B cell (primary cell): ENCODE results near the gene TRABD2A. TPM values are rescaled to one million over a fixed set of nuclear protein-coding genes. Genes with fewer than 3 reads are reported as not detected.

ENCODE experiments used
- ATAC-seq: fragments of 200-7000 bp; cut with Tn5 transposase; one replicate; pipeline ENCODE4 v1.10.0; 2021; ENCODE audit warnings: low read depth, mild to moderate bottlenecking, moderate number of reproducible peaks, moderate library complexity
- CTCF ChIA-PET: fragments of 350-600 bp; sonication (Branson Sonifier 250); formaldehyde crosslinking; loops from one replicate; lab custom pipeline; 2021; ENCODE audit warnings: antibody characterized with exemption, inconsistent platforms; lab: Charles Lee
- POLR2A ChIA-PET: fragments of 350-600 bp; sonication (Branson Sonifier 250); formaldehyde crosslinking; loops from one replicate; lab custom pipeline; 2021; ENCODE audit warnings: antibody characterized with exemption; lab: Charles Lee
- DNase-seq: peaks from one replicate; pipeline ENCODE4 v3.0.0; 2013
- H2AFZ ChIP-seq: 2 replicates; pipeline ENCODE4 v1.6.1; 2012; ENCODE audit warnings: mild to moderate bottlenecking, low read depth, low read length; ENCODE audit not compliant: insufficient read depth, poor library complexity, severe bottlenecking
- H3K27ac ChIP-seq, 2 donors: 1 replicate in 1 of 2; 2 replicates in 1 of 2; pipeline ENCODE4 v1.5.1; 2012 to 2013; ENCODE audit warnings: low read length in 2 of 2, mild to moderate bottlenecking in 2 of 2, moderate library complexity in 1 of 2
- H3K27me3 ChIP-seq, 4 experiments: fragments of 200-600 bp in 1 of 4; sonication (generic) in 1 of 4; replicated peaks in 1 of 4; 1 replicate in 2 of 4; 2 replicates in 2 of 4; pipeline versions ENCODE4 v1.6.1 to v1.7.0; 2013 to 2016; ENCODE audit warnings: low read length in 3 of 4, mild to moderate bottlenecking in 2 of 4, mixed read lengths in 1 of 4, moderate library complexity in 1 of 4; ENCODE audit not compliant: insufficient read depth in 4 of 4, control insufficient read depth in 3 of 4; ENCODE audit errors: control extremely low read depth in 1 of 4
- H3K36me3 ChIP-seq, 2 experiments: replicated peaks in 1 of 2; 1 replicate in 1 of 2; 2 replicates in 1 of 2; pipeline versions ENCODE4 v1.6.1 to v1.7.1; 2013; ENCODE audit warnings: low read length in 1 of 2; ENCODE audit not compliant: insufficient read depth in 2 of 2, control insufficient read depth in 1 of 2; ENCODE audit errors: control extremely low read depth in 1 of 2, extremely low read depth in 1 of 2
- H3K4me1 ChIP-seq, 2 donors: fragments of 200-600 bp in 1 of 2; sonication (generic) in 1 of 2; 1 replicate in 1 of 2; 2 replicates in 1 of 2; pipeline versions ENCODE4 v1.5.1 to v1.6.1; 2013 to 2017; ENCODE audit warnings: low read length in 2 of 2; ENCODE audit not compliant: control insufficient read depth in 2 of 2, insufficient read depth in 2 of 2
- H3K4me2 ChIP-seq: replicated peaks from 2 replicates; pipeline ENCODE3; 2012; ENCODE audit warnings: mild to moderate bottlenecking, low read depth, low read length; ENCODE audit not compliant: poor library complexity, severe bottlenecking
- H3K4me3 ChIP-seq, 5 experiments: fragments of 200-600 bp in 1 of 5; sonication (generic) in 1 of 5; 1 replicate in 3 of 5; 2 replicates in 2 of 5; pipeline versions ENCODE4 v1.5.1 to v1.7.0; 2011 to 2016; ENCODE audit warnings: low read length in 4 of 5, mild to moderate bottlenecking in 4 of 5, low read depth in 2 of 5, control low read depth in 1 of 5, moderate library complexity in 1 of 5; ENCODE audit not compliant: insufficient read depth in 1 of 5; ENCODE audit errors: control extremely low read depth in 1 of 5, extremely low read depth in 1 of 5
- H3K79me2 ChIP-seq: fragments of 200-600 bp; sonication (generic); one replicate; pipeline ENCODE4 v1.6.0; 2016; ENCODE audit warnings: low read length; ENCODE audit not compliant: control insufficient read depth, insufficient read depth
- H3K9ac ChIP-seq: fragments of 200-600 bp; sonication (generic); 2 replicates; pipeline ENCODE4 v1.6.1; 2017; ENCODE audit warnings: mild to moderate bottlenecking, low read length, moderate library complexity
- H3K9me3 ChIP-seq, 3 donors: one replicate each; pipeline versions ENCODE4 v1.6.1 to v1.7.1; 2013; ENCODE audit warnings: low read length in 2 of 3; ENCODE audit not compliant: control insufficient read depth in 2 of 3, insufficient read depth in 1 of 3; ENCODE audit errors: control extremely low read depth in 1 of 3
- H4K20me1 ChIP-seq: 2 replicates; pipeline ENCODE4 v1.6.0; 2012; ENCODE audit warnings: mild to moderate bottlenecking, low read length; ENCODE audit not compliant: insufficient read depth, control insufficient read depth, poor library complexity, severe bottlenecking
- H3K27ac Mint-ChIP-seq: one replicate; pipeline ENCODE4 v1.8.0; 2021; ENCODE audit warnings: mixed read lengths
- H3K27me3 Mint-ChIP-seq: one replicate; pipeline ENCODE4 v1.8.0; 2021; ENCODE audit warnings: mixed read lengths
- H3K4me1 Mint-ChIP-seq: one replicate; pipeline ENCODE4 v1.8.0; 2021; ENCODE audit warnings: mixed read lengths
- H3K4me3 Mint-ChIP-seq: one replicate; pipeline ENCODE4 v1.8.0; 2021; ENCODE audit warnings: mixed read lengths
- H3K9me3 Mint-ChIP-seq: one replicate; pipeline ENCODE4 v1.8.0; 2022; ENCODE audit warnings: mixed read lengths; ENCODE audit not compliant: insufficient read depth
- EZH2 ChIP-seq: IDR thresholded peaks from 2 replicates; pipeline ENCODE4 v1.6.1; 2012; ENCODE audit warnings: borderline replicate concordance, low read depth, mild to moderate bottlenecking, moderate library complexity, low read length; ENCODE audit not compliant: insufficient read depth, poor library complexity, severe bottlenecking
- WGBS: methylation state at CpG from one replicate; pipeline ENCODE4 v1.1.5; 2013; ENCODE audit warnings: missing lambda C conversion rate; ENCODE audit not compliant: insufficient coverage; 5-methylcytosine and 5-hydroxymethylcytosine counted together
- intact Hi-C: fragments of 100-400 bp; cut with micrococcal nuclease; formaldehyde crosslinking; loops from one replicate; pipeline ENCODE4 v1.10.0; 2022
- polyA plus RNA-seq: library from polyadenylated mRNA; depleted of rRNA; stranded (reverse); fragments of >200 nt; gene quantifications from 2 replicates; pipeline ENCODE4 v1.2.3, GENCODE V29; 2012
- total RNA-seq, 2 donors: library from RNA; stranded (reverse); fragments of 120-200 nt in 1 of 2; gene quantifications; 1 replicate in 1 of 2; 2 replicates in 1 of 2; pipeline versions ENCODE4 v1.2.3 to v1.2.4, GENCODE V29; 2013 to 2022
- TF ChIP-seq, protein P1 (sequence below): fragments of 200-600 bp; IDR thresholded peaks from one replicate; pipeline ENCODE4 v1.8.0; 2022; ENCODE audit warnings: antibody characterized with exemption, mild to moderate bottlenecking

The TRABD2A gene
- total and polyA plus RNA-seq, 2 donors (not counting 1 experiment from before 2014, with no cell fraction given), result 10.1 to 11.3 TPM

DNA sequence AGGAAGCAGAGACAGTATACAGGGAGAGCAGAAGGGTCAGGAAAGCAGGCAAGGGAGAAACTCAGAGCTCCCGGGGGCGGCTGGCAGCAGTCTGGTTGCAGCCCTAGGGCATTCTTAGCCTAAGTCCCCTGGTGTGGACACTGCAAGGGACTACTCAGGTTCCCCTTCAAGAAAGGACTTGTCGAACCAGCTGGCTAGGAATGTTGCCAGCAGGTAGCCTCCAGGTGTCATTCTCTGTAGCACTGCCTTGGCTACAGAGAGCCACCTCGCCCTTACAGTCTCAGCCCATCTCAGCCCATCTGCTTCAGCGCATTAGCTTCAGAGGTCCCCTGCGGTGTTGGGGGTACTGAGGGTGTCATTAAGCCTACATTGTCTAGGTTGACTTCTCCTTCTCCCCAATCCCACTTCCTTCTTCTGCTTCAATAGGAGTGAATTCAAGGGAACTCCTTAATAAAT lies 13.3 kb upstream of the TRABD2A start:
- peak overlapping the region; percentile 84 for H3K4me2 ChIP-seq

More for the DNA sequence above, 13.3 kb upstream of the TRABD2A start:
- ChIA-PET POLR2A (interaction anchor here (1.2 to 2.9 kb wide), 5 partner anchors 12 to 32 kb away, joined by 4 to 22 read pairs (median 5); partner anchors contain the start of gene TMSB10), CTCF (interaction anchor here (1.0 to 3.8 kb wide), 6 partner anchors 11 to 52 kb away, joined by 3 to 27 read pairs (median 16); partner anchors contain the start of genes TMSB10 and TRABD2A)
- H3K27ac Mint-ChIP-seq, result peak overlapping the region; percentile 85
- Histone ChIP-seq H4K20me1 (no peaks in the 10 kb centered on the region), H3K79me2 (peaks cover 12% of the 10 kb centered on the region), H3K4me1 (peaks cover 42% of the 10 kb centered on the region in 2 donors), H3K27ac (peak overlapping the region; percentile 78 to 91), H3K36me3 (no peaks in the 10 kb centered on the region), H3K27me3 (no peaks in the 10 kb centered on the region), H3K4me3 (peak overlapping the region in 3 of 5 experiments; percentile 0 to 46 (median 28)), H3K9ac (peak overlapping the region; percentile 62), H3K9me3 (no peaks in the 10 kb centered on the region), H2AFZ (peak overlapping the region; percentile 86)
- ATAC-seq (peak; percentile 28), DNase-seq (peak; percentile 46)
- no peaks in the 10 kb centered on the region for H3K27me3 Mint-ChIP-seq
- H3K4me3 Mint-ChIP-seq, result peak overlapping the region; percentile 20
- H3K9me3 Mint-ChIP-seq, result no peaks in the 10 kb centered on the region
- H3K4me1 Mint-ChIP-seq, result peaks cover 49% of the 10 kb centered on the region
- intact Hi-C loops, result loop anchor here (1.0 kb wide), 1 partner anchor 11 kb away; the partner anchor contains the start of gene TMSB10
- WGBS, result 60% methylated on average over 5 of the region's 6 CpGs
- TF ChIP-seq, protein P1, sequence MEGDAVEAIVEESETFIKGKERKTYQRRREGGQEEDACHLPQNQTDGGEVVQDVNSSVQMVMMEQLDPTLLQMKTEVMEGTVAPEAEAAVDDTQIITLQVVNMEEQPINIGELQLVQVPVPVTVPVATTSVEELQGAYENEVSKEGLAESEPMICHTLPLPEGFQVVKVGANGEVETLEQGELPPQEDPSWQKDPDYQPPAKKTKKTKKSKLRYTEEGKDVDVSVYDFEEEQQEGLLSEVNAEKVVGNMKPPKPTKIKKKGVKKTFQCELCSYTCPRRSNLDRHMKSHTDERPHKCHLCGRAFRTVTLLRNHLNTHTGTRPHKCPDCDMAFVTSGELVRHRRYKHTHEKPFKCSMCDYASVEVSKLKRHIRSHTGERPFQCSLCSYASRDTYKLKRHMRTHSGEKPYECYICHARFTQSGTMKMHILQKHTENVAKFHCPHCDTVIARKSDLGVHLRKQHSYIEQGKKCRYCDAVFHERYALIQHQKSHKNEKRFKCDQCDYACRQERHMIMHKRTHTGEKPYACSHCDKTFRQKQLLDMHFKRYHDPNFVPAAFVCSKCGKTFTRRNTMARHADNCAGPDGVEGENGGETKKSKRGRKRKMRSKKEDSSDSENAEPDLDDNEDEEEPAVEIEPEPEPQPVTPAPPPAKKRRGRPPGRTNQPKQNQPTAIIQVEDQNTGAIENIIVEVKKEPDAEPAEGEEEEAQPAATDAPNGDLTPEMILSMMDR, result no peak
- TF ChIP-seq EZH2, result no peak
